ENCODE results near the gene NRIP2. TPM values are rescaled to one million over a fixed set of nuclear protein-coding genes. Genes with fewer than 3 reads are reported as not detected.

NRIP2 gene
- total and polyA plus RNA-seq, 4 experiments from 2014 or later: 0.29 to 2.0 TPM; not detected in 2

GRCh38 chr12:2793561-2793960 is 41.3 kb downstream of the NRIP2 start:
- ChIA-PET POLR2A (ENCODE audit: partially characterized antibody) (interaction anchor here (1.8 to 3.2 kb wide), 2 partner anchors 9 to 103 kb away, joined by 6 to 55 read pairs; no protein-coding TSS in a partner anchor), CTCF (ENCODE audit: partially characterized antibody) (interaction anchor here (2.0 kb wide), 1 partner anchor 111 kb away, joined by 6 read pairs; no protein-coding TSS in a partner anchor)
- peaks cover 11% of the 10 kb centered on the region for H3K4me1 ChIP-seq (ENCODE audit: insufficient read depth, low read length)
- no peak overlapping the region for H3K27ac ChIP-seq (ENCODE audit: low read depth, low read length)
- DNase-seq: no peak
- no peaks in the 10 kb centered on the region for H3K27me3 Mint-ChIP-seq
- peak overlapping the region; percentile 67 to 90 (median 80) for H3K4me3 Mint-ChIP-seq
- H3K36me3 Mint-ChIP-seq: peaks cover 13 to 15% of the 10 kb centered on the region in 2 donors
- no peak overlapping the region for H3K4me3 ChIP-seq (ENCODE audit: low read length in 2 of 2)
- H3K27me3 ChIP-seq (ENCODE audit: insufficient read depth, low read length): no peaks in the 10 kb centered on the region
- peaks cover 11 to 36% (median 14%) of the 10 kb centered on the region in 4 donors for H3K4me1 Mint-ChIP-seq
- H3K9me3 Mint-ChIP-seq: no peaks in the 10 kb centered on the region
- H3K36me3 ChIP-seq (ENCODE audit: insufficient read depth, low read length): peaks cover 8% of the 10 kb centered on the region
- no peaks in the 10 kb centered on the region for H3K9me3 ChIP-seq (ENCODE audit: control insufficient read depth in 1 of 2, low read length in 2 of 2)
- intact Hi-C loops (cut with micrococcal nuclease): loop anchor here (10.0 kb wide), 1 partner anchor 789 kb away; the partner anchor contains the start of gene DCP1B
- peak overlapping the region in 2 of 7 donors; percentile 64 to 65 for H3K27ac Mint-ChIP-seq

- H3K36me3 Mint-ChIP-seq: peaks cover 6 to 10% of the 10 kb centered on the region in 2 donors
- CTCF ChIA-PET (ENCODE audit: partially characterized antibody): interaction anchor here (1.9 to 2.0 kb wide), 2 partner anchors 9 to 110 kb away, joined by 6 to 10 read pairs; no protein-coding TSS in a partner anchor
- peak overlapping the region; percentile 67 to 90 (median 80) for H3K4me3 Mint-ChIP-seq
- no peak for DNase-seq
- Histone ChIP-seq H3K36me3 (ENCODE audit: insufficient read depth, low read length) (peaks cover 5% of the 10 kb centered on the region), H3K9me3 (ENCODE audit: control insufficient read depth in 1 of 2, low read length in 2 of 2) (no peaks in the 10 kb centered on the region), H3K27ac (ENCODE audit: low read depth, low read length) (no peak overlapping the region), H3K4me1 (ENCODE audit: insufficient read depth, low read length) (peaks cover 11% of the 10 kb centered on the region), H3K27me3 (ENCODE audit: insufficient read depth, low read length) (no peaks in the 10 kb centered on the region), H3K4me3 (ENCODE audit: low read length in 2 of 2) (no peak overlapping the region)
- H3K27me3 Mint-ChIP-seq: peaks cover 0 to 1% of the 10 kb centered on the region in 2 donors
- H3K4me1 Mint-ChIP-seq: peaks cover 9 to 29% (median 14%) of the 10 kb centered on the region in 4 donors
- intact Hi-C loops (cut with micrococcal nuclease): loop anchor here (10.0 kb wide), 1 partner anchor 788 kb away; the partner anchor contains the start of gene DCP1B
- H3K27ac Mint-ChIP-seq: peak overlapping the region in 5 of 7 donors; percentile 3 to 77 (median 50)
- no peaks in the 10 kb centered on the region for H3K9me3 Mint-ChIP-seq
- POLR2A ChIA-PET (ENCODE audit: partially characterized antibody): interaction anchor here (1.3 kb wide), 1 partner anchor 20 kb away, joined by 4 read pairs; the partner anchor contains the start of gene ITFG2
Measured at GRCh38 chr12:2792671-2793500, 41.9 kb downstream of the NRIP2 start.

GRCh38 chr12:2791089-2791488 is 43.7 kb downstream of the NRIP2 start:
- Histone ChIP-seq H3K9me3 (ENCODE audit: control insufficient read depth in 1 of 2, low read length in 2 of 2) (no peaks in the 10 kb centered on the region), H3K36me3 (ENCODE audit: insufficient read depth, low read length) (no peaks in the 10 kb centered on the region), H3K4me1 (ENCODE audit: insufficient read depth, low read length) (peaks cover 1% of the 10 kb centered on the region), H3K27ac (ENCODE audit: low read depth, low read length) (no peak overlapping the region), H3K4me3 (ENCODE audit: low read length in 2 of 2) (no peak overlapping the region), H3K27me3 (ENCODE audit: insufficient read depth, low read length) (no peaks in the 10 kb centered on the region)
- CTCF ChIA-PET (ENCODE audit: partially characterized antibody): interaction anchor here (1.3 kb wide), 1 partner anchor 9 kb away, joined by 3 read pairs; no protein-coding TSS in a partner anchor
- peaks cover 0 to 3% of the 10 kb centered on the region in 2 donors for H3K36me3 Mint-ChIP-seq
- peaks cover 0 to 1% of the 10 kb centered on the region in 2 donors for H3K27me3 Mint-ChIP-seq
- H3K9me3 Mint-ChIP-seq: no peaks in the 10 kb centered on the region
- DNase-seq: no peak
- POLR2A ChIA-PET (ENCODE audit: partially characterized antibody): no interaction called here
- H3K4me1 Mint-ChIP-seq: peaks cover 0 to 11% (median 1%) of the 10 kb centered on the region in 4 donors
- intact Hi-C loops (cut with micrococcal nuclease): loop anchor here (10.0 kb wide), 1 partner anchor 786 kb away; the partner anchor contains the start of gene DCP1B
- no peak overlapping the region for H3K4me3 Mint-ChIP-seq
- H3K27ac Mint-ChIP-seq: peak overlapping the region in 1 of 7 donors; percentile 27

DNA sequence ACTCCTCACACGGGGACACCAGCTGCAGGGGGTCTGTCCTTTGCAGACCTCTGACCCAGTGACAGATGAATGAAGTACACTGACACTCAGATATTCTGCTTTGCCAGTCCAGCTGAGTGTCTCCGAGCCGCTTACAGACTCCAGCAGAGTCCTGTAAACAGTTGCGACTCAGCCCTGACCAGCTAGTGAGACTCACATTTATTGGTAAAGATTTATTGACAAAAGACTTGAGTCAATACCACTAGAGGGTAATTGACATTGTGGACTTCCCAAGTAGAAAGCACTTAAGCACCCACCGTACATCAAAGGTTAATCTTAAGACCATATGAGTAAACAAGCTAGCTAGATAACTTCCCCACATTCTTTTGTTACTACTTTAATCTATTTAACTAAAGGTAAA is 49.8 kb downstream of the NRIP2 start:
- Mint-ChIP-seq H3K36me3 (no peaks in the 10 kb centered on the region), H3K4me3 (no peak overlapping the region), H3K27ac (no peak overlapping the region), H3K27me3 (peaks cover 9 to 17% of the 10 kb centered on the region in 2 donors), H3K9me3 (no peaks in the 10 kb centered on the region), H3K4me1 (peaks cover 9 to 13% (median 11%) of the 10 kb centered on the region in 4 donors)
- intact Hi-C loops (cut with micrococcal nuclease): loop anchor here (10.0 kb wide), 1 partner anchor 990 kb away; no protein-coding TSS in a partner anchor
- H3K9me3 ChIP-seq (ENCODE audit: control insufficient read depth in 1 of 2, low read length in 2 of 2): no peaks in the 10 kb centered on the region
- H3K4me1 ChIP-seq (ENCODE audit: insufficient read depth, low read length): peaks cover 9% of the 10 kb centered on the region
- CTCF ChIA-PET (ENCODE audit: partially characterized antibody): interaction anchor here (1.2 to 6.4 kb wide), 7 partner anchors 10 to 143 kb away, joined by 3 to 121 read pairs (median 6); partner anchors contain the start of gene FKBP4
- no peaks in the 10 kb centered on the region for H3K27me3 ChIP-seq (ENCODE audit: insufficient read depth, low read length)
- no peak overlapping the region for H3K27ac ChIP-seq (ENCODE audit: low read depth, low read length)
- no peak overlapping the region for H3K4me3 ChIP-seq (ENCODE audit: low read length in 2 of 2)
- H3K36me3 ChIP-seq (ENCODE audit: insufficient read depth, low read length): no peaks in the 10 kb centered on the region
- DNase-seq: no peak
- POLR2A ChIA-PET (ENCODE audit: partially characterized antibody): interaction anchor here (1.1 to 1.9 kb wide), 3 partner anchors 9 to 102 kb away, joined by 3 to 6 read pairs (median 6); partner anchors contain the start of gene FKBP4

DNA sequence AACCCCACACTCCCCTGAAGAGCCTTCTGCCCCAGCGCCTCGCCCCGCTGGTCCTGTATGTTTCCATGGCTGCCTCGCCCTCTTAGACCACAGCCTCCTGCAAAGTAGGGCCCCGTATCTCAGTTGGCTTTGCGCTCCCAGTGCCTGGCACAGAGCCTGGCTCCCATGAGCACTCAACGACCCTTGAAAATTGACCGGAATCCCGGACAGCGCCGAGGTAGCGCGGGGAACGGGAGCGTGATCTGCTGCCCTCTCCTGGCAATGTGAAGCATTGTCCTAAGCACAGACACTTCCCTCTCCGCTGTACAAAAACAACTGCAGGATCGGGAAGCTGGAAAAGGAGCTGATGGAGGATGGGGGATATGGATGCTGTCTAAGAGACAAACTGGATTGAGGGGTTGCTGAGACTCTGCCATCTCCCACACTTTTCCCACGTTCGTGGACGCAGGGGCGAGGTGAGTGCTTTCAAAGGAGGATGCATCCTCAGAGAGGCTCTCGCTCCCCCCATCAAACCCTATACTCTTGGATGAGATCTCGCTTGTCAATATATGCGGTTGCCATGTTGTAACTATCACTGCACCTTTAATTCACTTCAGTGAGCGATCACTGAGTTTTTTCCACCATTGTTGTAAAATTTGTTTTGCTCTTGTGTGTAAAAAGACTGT is 50.8 kb downstream of the NRIP2 start:
- POLR2A ChIA-PET (ENCODE audit: partially characterized antibody): interaction anchor here (0.5 to 1.9 kb wide), 6 partner anchors 10 to 103 kb away, joined by 3 to 6 read pairs (median 4); partner anchors contain the start of genes FKBP4 and ITFG2
- peak overlapping the region in 3 of 7 donors; percentile 53 to 79 (median 55) for H3K27ac Mint-ChIP-seq

DNA sequence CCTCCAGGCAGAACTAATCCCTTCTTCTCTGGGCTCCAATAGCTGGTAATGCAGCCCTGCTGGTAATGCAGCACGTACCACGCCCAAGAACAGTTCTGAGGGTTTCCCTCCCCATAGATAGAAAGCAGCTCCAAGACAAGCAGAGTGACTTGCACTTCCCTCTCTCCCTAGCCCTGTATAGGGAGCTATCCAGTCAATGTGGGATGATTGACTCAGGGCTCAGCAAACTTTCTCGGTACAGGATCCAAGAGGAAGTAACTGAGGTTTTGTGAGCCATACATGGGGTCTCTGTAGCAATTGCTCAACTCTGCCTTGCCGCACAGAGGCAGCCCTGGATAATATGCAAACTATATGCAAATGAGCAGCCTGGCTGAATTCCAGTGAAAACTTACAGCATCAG is 55.6 kb downstream of the NRIP2 start:
- H3K9me3 ChIP-seq (ENCODE audit: control insufficient read depth in 1 of 2, low read length in 2 of 2): no peaks in the 10 kb centered on the region

More for the DNA sequence above, 50.8 kb downstream of the NRIP2 start:
- H3K4me3 Mint-ChIP-seq: peak overlapping the region; percentile 70 to 92 (median 83)
- H3K36me3 Mint-ChIP-seq: no peaks in the 10 kb centered on the region
- H3K9me3 Mint-ChIP-seq: no peaks in the 10 kb centered on the region
- H3K27me3 Mint-ChIP-seq: peaks cover 9 to 17% of the 10 kb centered on the region in 2 donors
- CTCF ChIA-PET (ENCODE audit: partially characterized antibody): interaction anchor here (0.6 to 6.4 kb wide), 17 partner anchors 8 to 1600 kb away, joined by 3 to 121 read pairs (median 6); partner anchors contain the start of gene FKBP4
- Histone ChIP-seq H3K27me3 (ENCODE audit: insufficient read depth, low read length) (no peaks in the 10 kb centered on the region), H3K27ac (ENCODE audit: low read depth, low read length) (no peak overlapping the region), H3K4me1 (ENCODE audit: insufficient read depth, low read length) (peaks cover 9% of the 10 kb centered on the region), H3K9me3 (ENCODE audit: control insufficient read depth in 1 of 2, low read length in 2 of 2) (no peaks in the 10 kb centered on the region), H3K4me3 (ENCODE audit: low read length in 2 of 2) (no peak overlapping the region), H3K36me3 (ENCODE audit: insufficient read depth, low read length) (no peaks in the 10 kb centered on the region)
- intact Hi-C loops (cut with micrococcal nuclease): loop anchor here (1.0 to 10.0 kb wide), 3 partner anchors 29 to 989 kb away; no protein-coding TSS in a partner anchor
- peaks cover 9 to 13% (median 11%) of the 10 kb centered on the region in 4 donors for H3K4me1 Mint-ChIP-seq
- DNase-seq: peak; percentile 38 to 51 (median 45)

More for the DNA sequence above, 55.6 kb downstream of the NRIP2 start:
- Histone ChIP-seq H3K4me1 (ENCODE audit: insufficient read depth, low read length) (peaks cover 9% of the 10 kb centered on the region), H3K4me3 (ENCODE audit: low read length in 2 of 2) (no peak overlapping the region), H3K27ac (ENCODE audit: low read depth, low read length) (no peak overlapping the region), H3K36me3 (ENCODE audit: insufficient read depth, low read length) (no peaks in the 10 kb centered on the region), H3K27me3 (ENCODE audit: insufficient read depth, low read length) (no peaks in the 10 kb centered on the region)
- Mint-ChIP-seq H3K27me3 (peaks cover 8 to 13% of the 10 kb centered on the region in 2 donors), H3K36me3 (no peaks in the 10 kb centered on the region), H3K27ac (no peak overlapping the region), H3K9me3 (no peaks in the 10 kb centered on the region), H3K4me1 (peaks cover 7 to 10% (median 9%) of the 10 kb centered on the region in 4 donors), H3K4me3 (no peak overlapping the region)
- intact Hi-C loops (cut with micrococcal nuclease): no loop called here
- ChIA-PET CTCF (ENCODE audit: partially characterized antibody) (interaction anchor here (1.0 kb wide), 1 partner anchor 96 kb away, joined by 4 read pairs; no protein-coding TSS in a partner anchor), POLR2A (ENCODE audit: partially characterized antibody) (no interaction called here)
- DNase-seq: no peak

All from CD4-positive, alpha-beta memory T cell (primary cell).